Measurements from ENCODE around the gene MPRIP.
A peak's percentile ranks its signal among the peaks of the same experiment; 100 is the strongest.
"Not testable (repeated sequence)": the region's sequence is repeated elsewhere in the genome, so short reads cannot be mapped to it uniquely, and the experiment has no call there.

The MPRIP gene, protein sequence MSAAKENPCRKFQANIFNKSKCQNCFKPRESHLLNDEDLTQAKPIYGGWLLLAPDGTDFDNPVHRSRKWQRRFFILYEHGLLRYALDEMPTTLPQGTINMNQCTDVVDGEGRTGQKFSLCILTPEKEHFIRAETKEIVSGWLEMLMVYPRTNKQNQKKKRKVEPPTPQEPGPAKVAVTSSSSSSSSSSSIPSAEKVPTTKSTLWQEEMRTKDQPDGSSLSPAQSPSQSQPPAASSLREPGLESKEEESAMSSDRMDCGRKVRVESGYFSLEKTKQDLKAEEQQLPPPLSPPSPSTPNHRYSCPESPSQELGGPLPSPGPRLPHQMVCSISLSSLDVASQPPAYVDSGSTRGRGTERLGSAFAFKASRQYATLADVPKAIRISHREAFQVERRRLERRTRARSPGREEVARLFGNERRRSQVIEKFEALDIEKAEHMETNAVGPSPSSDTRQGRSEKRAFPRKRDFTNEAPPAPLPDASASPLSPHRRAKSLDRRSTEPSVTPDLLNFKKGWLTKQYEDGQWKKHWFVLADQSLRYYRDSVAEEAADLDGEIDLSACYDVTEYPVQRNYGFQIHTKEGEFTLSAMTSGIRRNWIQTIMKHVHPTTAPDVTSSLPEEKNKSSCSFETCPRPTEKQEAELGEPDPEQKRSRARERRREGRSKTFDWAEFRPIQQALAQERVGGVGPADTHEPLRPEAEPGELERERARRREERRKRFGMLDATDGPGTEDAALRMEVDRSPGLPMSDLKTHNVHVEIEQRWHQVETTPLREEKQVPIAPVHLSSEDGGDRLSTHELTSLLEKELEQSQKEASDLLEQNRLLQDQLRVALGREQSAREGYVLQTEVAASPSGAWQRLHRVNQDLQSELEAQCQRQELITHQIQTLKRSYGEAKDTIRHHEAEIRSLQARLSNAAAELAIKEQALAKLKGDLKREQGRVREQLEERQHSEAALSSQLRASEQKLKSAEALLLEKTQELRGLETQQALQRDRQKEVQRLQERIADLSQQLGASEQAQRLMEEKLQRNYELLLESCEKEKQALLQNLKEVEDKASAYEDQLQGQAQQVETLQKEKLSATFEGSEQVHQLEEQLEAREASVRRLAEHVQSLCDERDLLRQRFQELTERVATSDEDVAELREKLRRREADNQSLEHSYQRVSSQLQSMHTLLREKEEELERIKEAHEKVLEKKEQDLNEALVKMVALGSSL (N-terminal part only)

GRCh38 chr17:17042384-17042736, at the start of gene MPRIP:
Gene MPRIP, plus strand, starts transcription at chr17:17042457. Its CDS starts 392 bp downstream, at chr17:17042849.
- no peak for DNase-seq (ENCODE audit: low read depth in 2 of 2)

DNA sequence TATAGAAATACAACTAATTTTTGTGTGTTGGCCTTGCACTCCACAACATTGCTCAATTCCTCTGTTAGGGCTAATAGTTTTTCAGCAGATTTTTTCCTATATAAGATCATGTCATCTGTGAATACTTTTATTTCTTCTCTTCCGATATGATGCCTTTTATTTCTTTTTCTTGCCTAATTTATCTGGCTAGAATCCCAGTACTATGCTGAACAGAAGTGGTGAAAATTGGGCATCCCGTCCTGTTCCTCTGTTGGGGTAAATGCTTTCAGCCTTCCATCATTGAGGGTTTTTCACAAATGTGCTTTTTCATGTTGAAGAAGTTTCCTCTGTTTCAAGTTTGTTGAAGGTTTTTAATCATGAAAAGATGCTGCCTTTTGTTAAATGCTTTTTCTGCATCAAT, 47.6 kb upstream of the MPRIP start:
- DNase-seq (ENCODE audit: low read depth in 2 of 2), result no peak

GRCh38 chr17:16995930-16996329, 46.3 kb upstream of the MPRIP start:
- no peak for DNase-seq (ENCODE audit: low read depth in 2 of 2)

GRCh38 chr17:16996726-16997125, 45.5 kb upstream of the MPRIP start:
- not testable (repeated sequence) for DNase-seq (ENCODE audit: low read depth in 2 of 2)

DNA sequence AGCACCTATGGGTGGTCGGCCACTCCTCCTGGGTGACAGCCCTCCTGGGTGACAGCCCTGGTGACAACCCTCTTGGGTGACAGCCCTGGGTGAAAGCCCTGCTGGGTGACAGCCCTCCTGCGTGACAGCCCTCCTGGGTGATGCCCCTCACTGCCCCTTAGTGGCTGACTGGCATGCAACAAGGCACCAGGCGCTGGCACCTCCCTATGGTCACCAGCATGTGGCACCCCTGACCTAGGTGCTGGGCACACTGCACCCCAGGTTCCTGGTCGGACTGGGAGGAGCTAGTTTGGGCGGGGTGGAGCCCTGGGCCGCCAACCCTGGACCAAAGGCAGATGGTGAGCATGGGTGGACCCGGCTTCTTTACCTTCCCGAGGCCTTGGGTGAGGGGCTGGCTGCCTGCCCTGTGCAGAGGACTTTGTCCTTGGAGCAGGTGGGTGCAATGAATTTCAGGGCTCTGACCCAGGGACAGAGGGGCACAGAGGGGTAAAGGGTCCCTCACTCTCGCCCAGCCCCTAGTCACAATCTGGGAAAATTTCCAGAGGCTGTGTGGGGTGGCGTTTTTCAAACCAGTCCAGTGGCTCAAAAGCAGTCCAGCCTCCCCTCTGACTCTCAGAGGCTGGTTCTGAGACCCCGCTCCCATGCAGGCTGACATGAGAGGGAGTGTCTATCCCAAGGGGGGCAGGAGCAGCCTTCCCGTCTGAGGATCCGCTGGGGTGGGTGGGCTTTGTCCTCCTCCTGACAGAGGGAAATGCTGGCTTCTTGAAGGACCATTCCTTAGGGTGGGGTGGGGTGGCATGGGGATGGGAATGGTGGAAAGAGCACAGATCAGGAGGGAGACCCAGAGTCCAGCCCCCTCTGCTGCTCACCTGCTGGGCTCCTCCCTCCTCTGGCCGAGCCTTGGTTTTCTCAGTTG, 44.5 kb upstream of the MPRIP start:
- DNase-seq (ENCODE audit: low read depth in 2 of 2), result no peak

DNA sequence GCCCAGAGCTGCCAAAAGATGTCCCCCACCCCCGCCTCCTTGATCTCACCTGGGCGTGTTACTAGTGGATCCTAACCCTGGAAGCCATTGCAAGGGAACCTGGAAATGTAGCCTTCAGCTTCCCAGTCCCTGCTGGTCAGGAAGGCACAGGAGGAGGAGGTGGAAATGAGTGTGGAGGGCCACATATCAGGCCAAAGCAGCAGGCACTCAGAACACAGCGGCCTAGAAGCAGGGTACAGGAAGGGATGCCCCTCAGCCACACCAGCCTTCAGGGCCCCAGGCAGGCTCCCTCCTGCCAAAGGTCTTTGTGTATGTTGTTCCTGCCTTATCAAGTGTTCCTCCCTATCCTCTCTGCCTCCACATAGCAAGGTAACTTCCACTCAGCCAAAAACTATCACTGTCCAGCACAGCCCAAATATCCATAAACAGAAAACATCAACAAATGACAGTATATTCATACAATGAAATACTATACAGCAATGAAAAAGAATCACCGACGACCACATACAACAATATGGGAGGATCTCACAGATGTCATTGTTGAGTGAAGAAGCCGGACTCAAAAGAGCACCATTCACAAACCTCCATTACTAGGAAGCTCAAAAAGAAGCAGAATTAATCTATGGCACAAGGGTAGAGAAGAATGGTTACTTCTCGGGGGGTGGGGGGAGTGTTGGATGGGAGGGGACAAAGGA, 42.2 kb upstream of the MPRIP start:
- no peak for DNase-seq (ENCODE audit: low read depth in 2 of 2)

DNA sequence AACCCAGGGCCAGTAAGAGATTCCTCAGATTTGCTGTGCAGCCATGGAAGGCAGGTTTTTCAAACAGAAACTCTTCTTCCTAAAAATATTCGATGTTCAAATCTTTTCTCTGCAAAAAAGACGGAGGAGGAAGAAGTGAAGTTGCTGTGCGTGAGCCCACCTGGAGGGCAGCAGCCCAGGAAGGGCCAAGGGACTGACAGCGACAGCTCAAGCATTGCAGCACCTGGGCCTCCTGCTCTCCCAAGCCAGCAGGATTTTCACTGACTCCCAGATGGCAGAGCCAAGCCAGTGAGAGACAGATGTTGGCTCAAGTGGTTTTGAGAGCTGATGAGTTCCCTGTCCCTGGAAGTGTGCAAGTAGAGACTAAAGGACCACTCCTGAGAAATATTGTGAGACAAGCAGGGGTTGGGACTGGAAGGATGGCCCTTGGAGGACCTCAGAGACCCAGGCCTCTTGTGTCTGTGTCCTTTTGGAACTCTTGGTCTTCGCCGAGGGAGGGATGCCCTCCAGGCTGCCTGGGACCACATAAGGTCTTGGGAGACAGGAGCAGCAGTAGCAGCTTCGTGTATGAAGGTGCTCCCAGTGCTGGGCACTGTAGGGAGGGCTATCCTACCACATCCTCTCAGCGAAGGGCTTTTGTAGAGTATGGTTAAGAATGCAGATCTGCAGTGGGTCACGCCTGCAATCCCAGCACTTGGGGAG, 41.0 kb upstream of the MPRIP start:
- DNase-seq (ENCODE audit: low read depth in 2 of 2), result no peak

GRCh38 chr17:17001874-17002520, 40.3 kb upstream of the MPRIP start:
- peak; percentile 58 to 66 for DNase-seq (ENCODE audit: low read depth in 2 of 2)

GRCh38 chr17:17002731-17003715, 39.2 kb upstream of the MPRIP start:
- DNase-seq (ENCODE audit: low read depth in 2 of 2), result not testable (repeated sequence)

DNA sequence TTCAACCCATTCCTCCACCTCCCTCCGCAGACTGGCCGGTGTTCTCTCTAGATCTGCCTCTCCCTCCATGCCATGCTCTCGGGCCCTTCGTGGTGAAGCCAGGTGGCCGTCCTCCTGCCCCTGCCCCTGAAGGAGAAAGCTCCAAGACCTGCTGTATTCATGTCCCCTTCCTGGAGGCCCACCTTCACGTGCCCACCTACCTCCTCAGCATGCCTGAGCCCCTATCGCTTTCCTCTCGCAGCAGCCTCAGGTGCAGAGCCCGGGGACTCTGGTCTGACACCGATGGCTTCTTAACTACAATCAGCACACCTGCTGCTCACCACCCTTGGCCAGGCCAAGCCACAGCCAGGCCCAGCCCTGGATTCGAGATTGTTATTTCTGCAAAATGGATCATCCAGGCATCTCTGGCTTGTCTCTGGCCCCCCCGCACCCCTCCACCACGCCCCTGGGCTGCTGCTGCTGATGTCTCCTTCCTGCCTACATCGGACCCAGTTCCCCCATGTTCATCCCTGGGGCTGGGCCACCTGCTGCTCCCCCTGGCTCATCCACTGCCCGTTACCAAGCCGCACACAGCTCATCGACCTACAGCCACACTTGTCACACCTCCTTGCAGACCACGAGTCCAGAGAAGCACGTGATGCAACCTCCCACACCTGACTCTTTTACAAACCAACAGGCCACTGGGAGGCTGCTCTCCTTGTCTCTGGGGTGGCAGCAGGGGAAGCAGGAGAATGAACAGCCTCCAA, 37.8 kb upstream of the MPRIP start:
- DNase-seq (ENCODE audit: low read depth in 2 of 2), result no peak

- not testable (repeated sequence) for DNase-seq (ENCODE audit: low read depth in 2 of 2)
Measured at GRCh38 chr17:17004997-17005614, 37.2 kb upstream of the MPRIP start.

DNA sequence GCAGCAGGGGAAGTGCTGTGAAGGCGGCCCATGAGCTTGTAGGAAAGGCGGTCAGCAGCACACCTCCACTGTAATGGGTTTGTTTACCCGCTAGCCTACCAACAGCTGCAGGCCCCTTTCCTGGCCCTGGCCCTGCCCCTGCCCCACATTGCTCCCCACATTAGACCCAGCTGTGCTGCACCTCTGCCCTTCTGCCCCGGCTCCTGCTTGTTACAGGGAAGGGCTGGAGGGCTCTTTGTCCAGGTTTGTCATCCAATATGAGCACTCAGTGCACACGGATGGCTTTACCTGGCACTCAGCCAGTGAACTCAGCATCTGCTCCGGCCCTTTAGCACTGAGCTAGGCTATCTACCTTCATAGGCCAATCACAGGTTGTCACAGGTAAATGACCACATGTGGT, 34.4 kb upstream of the MPRIP start:
- DNase-seq (ENCODE audit: low read depth in 2 of 2), result not testable (repeated sequence)

- not testable (repeated sequence) for DNase-seq (ENCODE audit: low read depth in 2 of 2)
Measured at GRCh38 chr17:17008621-17009397, 33.4 kb upstream of the MPRIP start.

DNA sequence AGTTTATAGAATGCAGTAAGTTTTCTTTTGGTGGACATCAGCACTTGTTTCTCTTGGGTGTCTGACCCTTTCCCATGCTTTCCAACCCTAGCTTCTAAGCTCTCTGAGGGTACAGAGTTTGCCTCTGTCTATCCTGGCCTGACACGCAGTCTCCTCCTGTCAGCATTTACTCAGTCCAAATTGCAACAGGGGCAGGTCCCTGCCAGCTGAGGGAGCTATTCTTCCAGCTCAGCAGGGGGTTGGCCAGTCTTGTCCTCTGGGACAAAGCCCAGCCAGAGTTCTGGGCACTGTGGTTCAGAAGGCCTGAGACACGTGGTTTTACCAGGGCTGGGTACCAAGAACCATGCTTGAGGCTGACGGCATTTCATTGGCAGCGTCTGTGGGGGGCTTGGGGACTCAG, 32.3 kb upstream of the MPRIP start:
- not testable (repeated sequence) for DNase-seq (ENCODE audit: low read depth in 2 of 2)

DNA sequence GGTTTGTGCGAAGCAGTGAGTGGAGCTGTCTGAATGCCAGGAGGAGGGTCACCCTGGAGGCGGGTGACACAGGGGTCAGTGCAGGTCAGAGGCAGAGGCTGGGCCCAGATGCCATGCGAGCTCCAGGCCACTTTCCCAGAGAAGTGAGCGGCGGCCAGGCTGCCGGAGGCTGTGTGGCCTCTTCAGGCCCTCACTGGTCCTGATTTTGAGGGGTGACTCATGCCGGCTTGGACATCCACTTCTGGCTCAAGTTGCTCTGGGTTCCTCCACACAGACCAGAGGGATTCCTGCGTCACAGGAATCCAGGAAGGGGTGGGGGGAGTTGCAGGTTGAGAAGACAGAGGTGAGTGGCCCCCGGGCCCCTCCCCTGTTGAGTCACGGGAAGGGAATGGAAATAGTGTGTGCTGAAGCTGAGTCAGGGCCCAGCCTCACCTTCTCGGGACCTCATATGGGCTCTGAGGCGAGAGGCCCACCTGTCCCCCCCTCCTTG, 31.7 kb upstream of the MPRIP start:
- DNase-seq (ENCODE audit: low read depth in 2 of 2), result not testable (repeated sequence)

Data from stimulated activated CD4-positive, alpha-beta T cell treated with anti-CD3 and anti-CD28 coated beads, Interleukin-1b, Interleukin-23, amount 100 ng/mL, for 1 hour (primary cell).